ENCODE measurements around the gene BHLHE23.

- TF ChIP-seq POLR2A (IDR thresholded peaks at IDR 0.05; ENCODE audit: low read depth) (no peak), EP300 (IDR thresholded peaks at IDR 0.05) (no peak), CTCF (IDR thresholded peaks at IDR 0.05) (no peak), POLR2AphosphoS5 (IDR thresholded peaks at IDR 0.05) (no peak)
These were observed 20.4 kb downstream of the BHLHE23 start for GRCh38 chr20:62986257-62986800.
